GM13976 (cell line): ENCODE results near the gene GNG13.

Experiments
- DNase-seq: peaks from one replicate; pipeline ENCODE4 v3.0.0; 2012; ENCODE audit warnings: low spot score
- CTCF ChIP-seq: IDR thresholded peaks from 2 replicates; pipeline ENCODE4 v1.5.1; 2012; ENCODE audit warnings: borderline replicate concordance, mild to moderate bottlenecking; ENCODE audit not compliant: insufficient read depth; ENCODE audit errors: extremely low read depth, missing control alignments, control extremely low read depth
- in situ Hi-C: fragments of 300-500 bp; cut with MboI; formaldehyde crosslinking; loops from one replicate; pipeline ENCODE4 v1.12.0; 2022; ENCODE audit warnings: low sequenced_read_pairs, mixed read lengths, inconsistent platforms; ENCODE audit not compliant: unreplicated experiment

The GNG13 gene

DNA sequence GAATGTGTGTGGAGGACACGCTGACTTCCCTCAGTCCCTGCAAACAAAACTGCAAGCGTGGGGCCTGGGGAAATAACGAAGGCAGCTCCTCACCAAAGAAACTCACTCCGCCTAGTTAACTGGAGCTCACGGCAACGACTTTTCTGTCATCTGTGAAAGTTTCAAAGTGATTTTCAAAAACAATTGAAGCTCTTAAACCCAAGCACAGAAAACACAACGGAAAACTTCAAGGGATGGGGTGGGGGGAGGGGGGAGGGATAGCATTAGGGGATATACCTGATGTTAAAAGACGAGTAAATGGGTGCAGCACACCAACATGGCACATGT is 3.2 kb upstream of the GNG13 start:
- DNase-seq, result no peak
- in situ Hi-C loops, result no loop called here
- TF ChIP-seq CTCF, result no peak

GRCh38 chr16:802914-803753 is 2.6 kb upstream of the GNG13 start:
- no peak for TF ChIP-seq CTCF
- in situ Hi-C loops, result no loop called here
- no peak for DNase-seq

GRCh38 chr16:802461-802860 is 1.9 kb upstream of the GNG13 start:
- no peak for DNase-seq
- TF ChIP-seq CTCF, result no peak
- in situ Hi-C loops, result no loop called here

- in situ Hi-C loops, result no loop called here
- no peak for TF ChIP-seq CTCF
- no peak for DNase-seq
These were observed 1.2 kb upstream of the GNG13 start for GRCh38 chr16:801584-802363.

- no peak for TF ChIP-seq CTCF
- DNase-seq, result no peak
- in situ Hi-C loops, result no loop called here
These were observed 439 bp upstream of the GNG13 start for GRCh38 chr16:800834-801511.

DNA sequence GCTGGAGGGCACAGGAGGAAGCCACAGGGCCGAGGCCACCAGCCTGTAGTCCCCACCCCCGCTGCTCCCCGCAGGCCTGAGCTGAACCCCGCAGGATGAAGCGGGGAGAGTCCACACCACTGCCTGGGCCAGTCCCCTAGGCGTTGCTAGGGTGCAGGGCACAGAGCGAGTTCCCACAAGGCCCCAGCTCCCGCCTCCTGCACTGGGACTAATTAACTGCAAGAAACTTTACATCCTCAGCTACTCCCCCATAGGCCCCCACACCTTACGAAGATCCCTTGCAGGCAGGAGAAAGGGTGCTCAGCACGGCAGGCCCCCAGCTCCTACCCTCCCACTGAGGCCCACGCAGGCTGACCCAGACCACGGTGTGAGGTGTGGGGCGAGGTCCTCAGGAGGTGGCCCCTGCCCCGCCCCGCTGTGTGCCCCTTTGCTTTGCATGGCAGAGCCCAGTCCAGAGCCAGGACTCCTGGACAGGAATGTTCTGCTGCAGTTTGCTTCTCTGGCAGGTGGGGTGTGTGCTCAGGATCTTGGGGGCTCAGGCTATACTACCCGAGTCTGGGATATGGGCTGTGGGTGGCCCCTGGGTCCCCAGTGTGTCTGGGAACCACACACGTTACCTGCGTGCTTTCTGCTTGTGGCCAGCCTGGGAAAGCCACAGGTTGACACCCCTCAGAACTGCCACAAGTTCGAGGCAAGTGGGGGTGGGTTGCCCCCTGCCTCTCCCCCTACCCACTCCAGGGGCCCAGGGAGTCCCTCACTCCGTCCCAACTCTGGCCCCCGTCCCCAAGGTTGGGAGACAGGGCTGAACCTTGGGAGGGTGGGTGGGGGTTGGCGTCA is 1.2 kb downstream of the GNG13 start:
- in situ Hi-C loops, result no loop called here
- DNase-seq, result no peak
- no peak for TF ChIP-seq CTCF
